RWPE2 (cell line): ENCODE results near the gene DBP.

Experiments
- ATAC-seq: fragments of 200-7000 bp; cut with Tn5 transposase; 3 replicates; pipeline ENCODE4 v1.9.1; 2021; ENCODE audit warnings: low read depth
- DNase-seq: peaks from one replicate; pipeline ENCODE4 v3.0.0-alpha.2; 2020; ENCODE audit warnings: low spot score
- H3K27ac ChIP-seq: fragments of 450-650 bp; 2 replicates; pipeline ENCODE4 v1.5.1; 2017; ENCODE audit warnings: mild to moderate bottlenecking; ENCODE audit not compliant: poor library complexity, severe bottlenecking
- H3K27me3 ChIP-seq: fragments of 250-450 bp; sonication (Bioruptor Pico); 2 replicates; pipeline ENCODE4 v1.5.1; 2021; ENCODE audit warnings: mild to moderate bottlenecking, moderate library complexity; ENCODE audit not compliant: insufficient read depth, poor library complexity, severe bottlenecking
- H3K36me3 ChIP-seq: fragments of 250-450 bp; sonication (Bioruptor Pico); 2 replicates; pipeline ENCODE4 v1.5.1; 2020; ENCODE audit warnings: low read depth, mild to moderate bottlenecking, moderate library complexity
- H3K4me1 ChIP-seq: fragments of 250-450 bp; sonication (Bioruptor Pico); 2 replicates; pipeline ENCODE4 v1.5.1; 2021; ENCODE audit warnings: mild to moderate bottlenecking, moderate library complexity; ENCODE audit not compliant: insufficient read depth, poor library complexity, severe bottlenecking
- H3K4me3 ChIP-seq: fragments of 250-450 bp; sonication (Bioruptor Pico); 2 replicates; pipeline ENCODE4 v1.5.1; 2021; ENCODE audit warnings: mild to moderate bottlenecking, moderate library complexity; ENCODE audit not compliant: severe bottlenecking
- H3K9me3 ChIP-seq: fragments of 250-450 bp; sonication (Bioruptor Pico); 2 replicates; pipeline ENCODE4 v1.5.1; 2021; ENCODE audit warnings: mild to moderate bottlenecking, moderate library complexity; ENCODE audit not compliant: severe bottlenecking
- CTCF ChIP-seq: fragments of 450-650 bp; IDR thresholded peaks from one replicate; pipeline ENCODE4 v1.5.1; 2017; ENCODE audit warnings: mild to moderate bottlenecking, moderate library complexity; ENCODE audit not compliant: poor library complexity, severe bottlenecking

The DBP gene

GRCh38 chr19:48628486-48629296 is 8.5 kb downstream of the DBP start:
- ATAC-seq = no peak
- H3K27ac ChIP-seq = no peak overlapping the region
- no peak for TF ChIP-seq CTCF

DNA sequence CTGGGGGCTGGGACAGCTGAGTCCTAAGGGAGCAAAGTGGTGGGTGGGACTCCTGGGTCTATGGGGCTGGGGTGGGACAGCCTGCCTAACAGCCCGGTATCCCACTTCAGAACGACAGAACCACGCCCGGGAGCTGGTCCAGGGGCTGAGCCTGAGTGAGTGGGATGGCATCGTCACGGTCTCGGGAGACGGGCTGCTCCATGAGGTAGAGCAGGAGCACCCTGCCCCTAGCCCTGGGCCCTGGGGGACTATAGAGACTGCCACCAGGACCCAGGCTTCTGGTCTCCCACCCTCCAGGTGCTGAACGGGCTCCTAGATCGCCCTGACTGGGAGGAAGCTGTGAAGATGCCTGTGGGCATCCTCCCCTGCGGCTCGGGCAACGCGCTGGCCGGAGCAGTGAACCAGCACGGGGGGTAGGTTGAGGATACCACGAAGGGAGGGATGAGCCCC is 9.3 kb downstream of the DBP start:
- no peak for TF ChIP-seq CTCF
- Histone ChIP-seq H3K9me3 (no peaks in the 10 kb centered on the region), H3K36me3 (peaks cover 13% of the 10 kb centered on the region), H3K4me3 (no peak overlapping the region), H3K4me1 (peaks cover 15% of the 10 kb centered on the region), H3K27me3 (no peaks in the 10 kb centered on the region), H3K27ac (peak overlapping the region; percentile 15)
- ATAC-seq (no peak), DNase-seq (no peak)

More at GRCh38 chr19:48628486-48629296, 8.5 kb downstream of the DBP start:
- H3K9me3 ChIP-seq = no peaks in the 10 kb centered on the region
- no peak for DNase-seq
- no peaks in the 10 kb centered on the region for H3K27me3 ChIP-seq
- H3K36me3 ChIP-seq = peaks cover 17% of the 10 kb centered on the region
- no peak overlapping the region for H3K4me3 ChIP-seq
- peaks cover 17% of the 10 kb centered on the region for H3K4me1 ChIP-seq

GRCh38 chr19:48627201-48627864 is 9.8 kb downstream of the DBP start:
- Histone ChIP-seq H3K27ac (peak overlapping the region; percentile 15), H3K4me3 (no peak overlapping the region), H3K4me1 (peaks cover 9% of the 10 kb centered on the region), H3K27me3 (no peaks in the 10 kb centered on the region), H3K9me3 (no peaks in the 10 kb centered on the region), H3K36me3 (peaks cover 13% of the 10 kb centered on the region)
- DNase-seq = no peak
- ATAC-seq = peak; percentile 33; the same call in 2 of the 3 replicates
- TF ChIP-seq CTCF = no peak

- no peak overlapping the region for H3K4me3 ChIP-seq
- no peak overlapping the region for H3K27ac ChIP-seq
- TF ChIP-seq CTCF = no peak
- no peaks in the 10 kb centered on the region for H3K9me3 ChIP-seq
- DNase-seq = no peak
- ATAC-seq = no peak
- peaks cover 8% of the 10 kb centered on the region for H3K36me3 ChIP-seq
- peaks cover 7% of the 10 kb centered on the region for H3K4me1 ChIP-seq
- H3K27me3 ChIP-seq = no peaks in the 10 kb centered on the region
Measured at GRCh38 chr19:48625891-48626327, 11.3 kb downstream of the DBP start.
